T-helper 2 cell treated with Interferon-gamma antibody and Interleukin-4, amounts not matched to agents 100 ng/mL and 5 ng/mL, for 36 hours (primary cell): Measurements from ENCODE around the gene CNTN2. TPM values are rescaled to one million over a fixed set of nuclear protein-coding genes. Genes with fewer than 3 reads are reported as not detected.

Experiments used
- intact Hi-C: fragments of 100-400 bp; cut with micrococcal nuclease; formaldehyde crosslinking; loops from one replicate; pipeline ENCODE4 v1.15.1; 2023
- total RNA-seq: library from RNA; stranded (reverse); gene quantifications from 2 replicates; pipeline ENCODE4 v1.2.3, GENCODE V29; 2022

The CNTN2 gene
- total RNA-seq, 1 donor from 2014 or later = not detected

DNA sequence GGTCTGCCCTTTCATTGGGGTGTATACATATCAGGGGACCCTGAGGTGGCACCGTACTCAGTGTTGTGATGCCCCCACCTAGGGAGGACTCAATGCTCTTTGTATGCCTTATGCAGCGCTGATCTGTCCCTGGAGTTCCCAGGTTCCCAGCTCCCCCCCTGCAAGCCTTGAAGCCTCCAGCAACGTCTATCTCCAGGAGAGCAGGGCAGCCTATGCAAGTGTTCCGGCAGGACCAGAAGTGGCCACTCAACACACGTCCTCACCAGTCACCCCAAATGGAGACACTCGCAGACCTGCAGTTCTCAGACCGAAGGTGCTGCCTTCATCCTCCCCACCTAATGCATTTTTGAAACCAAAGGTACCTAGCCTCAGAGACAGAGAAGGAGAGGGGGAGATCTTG, 25.2 kb upstream of the CNTN2 start:
- intact Hi-C loops = no loop called here

DNA sequence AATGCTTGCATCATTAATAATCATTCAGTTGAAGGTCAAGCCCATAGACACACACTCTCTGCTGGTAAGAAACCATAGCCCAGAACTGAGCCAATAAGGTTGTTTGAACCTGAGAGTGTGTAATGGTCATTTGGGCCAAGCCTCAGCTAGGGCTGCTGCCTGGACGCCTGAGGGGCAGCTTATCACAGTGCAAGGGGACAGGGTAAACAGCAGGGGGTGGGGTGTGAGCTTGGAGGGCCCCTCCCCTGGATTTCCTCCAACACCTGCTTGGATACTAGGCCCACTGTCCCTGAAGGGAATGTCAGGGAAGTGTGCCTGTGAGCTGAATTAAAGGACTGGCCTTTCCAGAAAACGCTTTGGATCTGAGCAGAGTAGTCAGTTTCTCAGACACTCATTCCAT, 24.6 kb upstream of the CNTN2 start:
- intact Hi-C loops = no loop called here

DNA sequence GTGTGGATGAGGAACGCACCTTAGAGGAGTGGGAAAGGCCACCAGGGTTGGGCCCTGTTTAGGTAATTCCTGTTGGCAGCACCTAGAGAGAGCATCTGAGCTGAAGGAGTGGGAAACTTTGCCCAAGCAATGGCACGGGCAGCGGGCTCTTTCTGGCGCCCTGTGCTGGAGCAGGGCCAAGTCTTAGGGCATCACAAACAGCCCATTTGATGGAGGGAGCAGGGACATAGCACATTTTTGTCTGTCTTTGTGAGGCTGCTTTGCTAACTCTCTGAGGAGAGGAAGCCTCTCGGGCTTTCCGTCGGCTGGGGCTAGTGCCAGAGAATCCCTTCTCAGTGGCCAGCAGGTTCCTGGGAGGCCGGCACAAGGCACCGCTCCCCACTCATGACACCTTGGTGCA, 22.5 kb upstream of the CNTN2 start:
- intact Hi-C loops = no loop called here

DNA sequence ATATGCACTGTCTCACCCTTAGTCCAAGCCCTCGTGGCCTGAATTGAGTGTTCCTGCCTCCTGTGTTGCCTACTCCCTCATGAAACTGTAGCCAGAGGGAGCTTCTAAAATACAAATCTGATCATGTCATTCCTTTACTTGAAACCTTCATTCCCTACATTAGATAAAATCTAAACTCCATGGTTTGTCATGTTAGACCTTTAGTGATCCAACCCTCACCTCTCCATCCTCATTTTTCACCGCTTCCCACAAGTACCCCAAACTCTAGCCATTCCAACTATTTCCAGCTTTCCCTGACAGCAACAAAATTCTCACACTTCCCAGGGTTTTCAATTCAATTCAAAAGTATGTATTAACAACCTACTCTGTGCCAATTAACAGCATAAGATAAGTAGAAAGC, 18.3 kb upstream of the CNTN2 start:
- intact Hi-C loops = no loop called here

DNA sequence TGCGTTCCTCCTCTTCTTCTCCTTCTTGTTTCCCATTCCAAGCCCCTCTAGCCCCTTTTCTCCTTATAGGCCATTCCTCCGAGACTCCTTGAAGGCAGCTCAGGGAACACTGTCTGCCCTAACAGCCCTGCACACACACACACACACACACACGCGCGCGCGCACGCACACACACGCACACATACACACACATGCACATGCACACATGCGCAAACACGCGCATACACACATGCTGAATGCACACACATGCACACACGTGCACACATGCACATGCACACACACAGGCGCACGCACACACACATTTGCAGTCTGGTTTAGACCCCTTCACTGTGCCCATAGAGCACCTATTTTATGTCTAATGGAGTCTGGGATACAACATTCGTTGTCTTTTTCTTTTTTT, 17.8 kb upstream of the CNTN2 start:
- intact Hi-C loops = no loop called here

DNA sequence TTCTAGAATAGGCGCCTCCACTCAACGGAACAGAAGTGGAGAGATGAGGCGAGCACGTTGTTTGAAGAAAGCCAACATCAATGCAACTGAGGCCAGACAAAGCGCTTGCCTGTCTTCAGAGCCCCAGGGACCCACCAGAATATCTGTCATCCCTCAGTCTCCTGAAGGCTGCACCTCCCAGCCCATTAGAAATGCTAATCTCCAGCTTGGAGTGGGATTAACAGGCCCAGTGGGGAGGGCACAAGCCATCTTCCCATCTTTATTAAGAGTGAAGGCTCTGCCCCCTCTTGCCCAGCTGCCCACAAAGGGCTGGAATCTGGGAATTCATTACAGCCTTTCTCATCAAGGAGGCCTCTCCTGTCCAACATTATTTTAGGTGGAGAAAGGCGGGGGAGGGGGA, 16.8 kb upstream of the CNTN2 start:
- intact Hi-C loops = no loop called here

DNA sequence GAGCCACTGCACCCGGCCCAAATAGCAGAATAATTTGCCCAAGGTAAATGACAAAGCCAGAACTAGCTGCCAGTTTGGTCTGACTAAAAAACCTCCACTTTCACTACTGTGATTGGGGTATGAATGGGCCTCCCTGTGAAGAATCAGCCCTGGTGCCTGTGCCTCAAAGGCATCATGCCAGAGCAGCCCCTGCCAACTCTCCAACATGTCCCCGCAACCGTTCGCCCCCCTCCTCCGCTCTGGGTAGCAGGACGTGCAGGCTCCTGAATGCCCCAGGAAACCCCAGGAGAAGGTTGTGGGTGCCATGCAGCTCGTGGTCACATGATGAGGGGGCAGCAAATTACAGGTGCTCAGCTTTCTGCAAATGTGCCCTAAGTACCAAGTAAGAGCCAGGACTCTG, 14.6 kb upstream of the CNTN2 start:
- intact Hi-C loops = no loop called here

DNA sequence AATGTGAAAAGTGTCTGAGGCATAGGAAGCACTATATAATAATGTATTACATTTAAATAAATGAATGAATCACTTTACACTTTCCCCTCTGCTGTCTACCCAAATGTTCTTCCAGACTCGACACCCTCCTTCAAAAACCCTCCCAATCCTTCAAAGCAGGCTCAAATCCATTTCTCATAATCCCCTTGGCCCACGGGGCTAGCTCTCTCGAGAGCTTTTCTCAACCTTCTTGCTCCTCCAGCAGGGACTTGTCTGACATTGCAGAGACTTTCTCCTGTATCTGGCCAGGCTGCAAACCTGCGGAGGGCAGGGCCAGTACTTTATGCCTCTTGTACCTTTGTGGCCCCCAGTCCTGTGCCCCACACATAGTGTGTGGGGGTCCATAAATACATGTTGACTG, 14.1 kb upstream of the CNTN2 start:
- intact Hi-C loops = no loop called here

DNA sequence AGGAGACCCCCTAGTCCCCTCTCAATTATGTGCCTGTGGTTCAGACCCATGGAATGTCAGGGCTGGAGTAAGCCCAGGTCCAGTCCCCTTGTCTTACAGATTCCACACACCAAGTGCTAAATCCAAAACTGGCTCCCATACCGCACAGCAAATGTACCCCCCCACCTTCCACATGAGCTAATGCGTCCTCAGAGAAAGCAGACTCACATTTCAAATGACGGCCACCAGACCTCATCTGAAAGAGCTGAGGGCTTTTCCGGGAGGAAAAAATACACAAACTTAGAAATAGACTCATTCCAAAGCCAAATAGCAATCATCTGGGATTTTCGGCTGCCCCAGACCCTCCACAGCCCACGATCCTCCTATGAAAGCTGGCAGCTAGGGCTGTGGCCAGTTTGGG, 12.8 kb upstream of the CNTN2 start:
- intact Hi-C loops = no loop called here

DNA sequence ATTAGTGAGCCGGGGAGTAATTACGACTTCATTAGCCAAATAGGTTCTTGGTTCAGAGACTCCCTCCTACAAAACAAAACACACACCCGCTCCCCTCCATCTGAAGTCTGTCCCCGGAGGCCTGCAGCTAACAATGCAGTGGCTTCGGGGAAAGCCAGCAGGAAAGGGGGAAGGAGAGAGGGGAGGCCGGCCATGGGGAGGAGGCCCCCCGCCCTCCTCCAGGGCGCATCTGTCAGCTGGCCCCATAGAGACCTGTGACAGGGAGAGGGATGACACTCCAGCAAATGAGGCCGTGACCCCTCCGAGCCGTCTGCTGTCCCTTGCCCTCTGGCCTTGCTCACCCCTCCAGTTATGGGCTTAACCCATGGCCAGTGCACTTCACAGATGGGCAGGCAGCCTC, 12.1 kb upstream of the CNTN2 start:
- intact Hi-C loops = no loop called here

DNA sequence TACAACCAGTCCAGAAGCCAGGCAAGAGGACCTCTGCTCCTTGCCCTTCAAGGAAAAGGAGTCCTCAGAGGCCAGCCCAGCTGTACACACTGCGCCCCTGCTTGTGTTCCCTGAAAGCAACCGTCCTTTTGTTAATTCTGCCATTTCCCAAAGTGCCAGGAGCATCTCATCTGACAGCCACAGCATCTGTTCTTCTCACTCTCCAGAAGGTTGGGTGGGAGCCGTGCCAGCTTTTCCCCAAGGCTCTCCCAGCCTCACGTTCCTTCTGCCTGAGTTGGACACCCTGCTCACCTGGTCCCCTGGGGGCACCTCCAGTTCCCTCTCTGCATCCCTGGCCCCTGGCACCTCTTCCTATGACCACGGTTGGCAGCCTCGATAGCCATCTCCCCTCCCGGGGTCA, 10.5 kb upstream of the CNTN2 start:
- intact Hi-C loops = no loop called here

DNA sequence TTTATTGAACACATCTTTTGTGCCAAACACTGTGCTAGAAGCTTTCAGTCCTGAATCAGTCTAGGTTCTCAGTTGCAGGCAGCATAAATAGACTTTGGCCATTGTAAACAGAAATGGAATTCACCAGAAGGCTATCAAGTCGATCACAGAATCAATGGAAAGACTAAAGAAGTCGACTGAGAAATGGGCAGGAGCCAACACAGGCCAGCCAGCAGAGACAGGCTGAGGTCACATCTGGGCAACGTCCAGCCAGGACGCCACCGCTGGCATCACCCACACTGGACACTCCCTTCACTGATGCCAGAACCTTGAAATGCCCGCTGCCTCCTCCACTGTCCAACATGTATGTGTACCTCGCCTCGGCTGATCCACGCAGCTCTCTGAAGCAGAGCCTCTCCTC, 5.5 kb upstream of the CNTN2 start:
- intact Hi-C loops = no loop called here

DNA sequence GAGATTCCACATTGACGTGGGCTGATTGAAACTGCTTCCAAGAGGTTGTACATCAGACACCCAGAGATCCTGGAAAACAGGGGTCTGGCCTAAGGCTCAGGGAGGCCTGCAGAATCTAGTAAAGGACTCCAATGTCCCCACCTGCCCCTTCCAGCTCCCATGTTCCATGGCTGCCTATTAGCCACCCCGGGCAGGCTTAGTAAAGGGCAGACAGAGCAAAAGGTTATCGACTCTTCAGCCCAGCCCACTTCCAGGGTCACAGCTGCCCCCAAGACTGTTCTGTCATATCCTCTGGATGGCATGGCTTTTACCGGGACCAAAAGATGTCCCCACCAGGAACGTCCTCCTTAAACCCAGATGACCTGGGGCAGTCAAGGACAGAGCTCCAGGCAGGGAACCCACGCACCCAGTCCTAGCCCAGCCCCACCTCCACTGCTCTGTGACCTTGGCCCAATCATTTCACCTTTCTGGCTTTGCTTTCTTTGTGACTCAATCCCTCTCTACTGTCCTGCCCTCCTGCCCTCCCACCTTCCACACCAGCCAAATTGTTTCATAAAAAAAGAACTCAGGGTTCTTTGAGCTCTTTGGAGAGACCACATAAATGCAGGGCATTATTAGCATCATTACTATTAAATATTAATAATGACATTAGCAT, 4.8 kb upstream of the CNTN2 start:
- intact Hi-C loops = no loop called here

DNA sequence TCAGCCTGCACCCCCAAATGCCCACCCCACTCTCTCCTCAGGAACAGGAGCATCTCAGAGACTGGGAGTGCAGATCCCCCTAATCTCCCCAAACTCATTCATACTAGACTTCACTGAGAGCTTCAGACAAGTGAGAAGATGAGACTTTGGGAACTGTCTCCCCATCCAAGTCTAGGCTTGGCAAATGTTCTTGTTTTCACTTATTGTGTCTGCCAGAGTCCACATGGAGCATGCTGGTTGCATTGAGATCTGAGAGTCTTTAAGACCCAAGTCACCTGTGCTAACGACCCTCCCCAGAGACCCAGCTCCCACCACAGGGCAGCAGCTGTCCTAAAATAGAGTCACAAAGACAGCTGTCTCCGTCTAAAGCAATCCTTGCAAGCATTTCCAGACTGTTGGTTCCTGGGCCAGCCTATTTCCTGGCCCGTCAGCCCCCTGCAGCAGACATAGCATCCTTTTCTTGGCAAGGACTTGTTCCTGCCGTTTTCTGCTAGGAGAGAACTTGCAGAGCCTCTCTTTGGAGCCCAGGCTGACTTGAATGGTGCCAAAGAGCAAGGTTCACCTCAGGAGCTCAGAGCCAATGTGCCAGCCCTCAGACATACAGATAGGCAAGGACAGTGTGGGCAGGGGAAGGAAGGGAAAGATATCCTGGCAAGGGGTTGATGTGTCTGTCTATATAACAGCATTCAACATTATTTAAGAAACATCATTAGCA, 1.9 kb upstream of the CNTN2 start:
- intact Hi-C loops = no loop called here

DNA sequence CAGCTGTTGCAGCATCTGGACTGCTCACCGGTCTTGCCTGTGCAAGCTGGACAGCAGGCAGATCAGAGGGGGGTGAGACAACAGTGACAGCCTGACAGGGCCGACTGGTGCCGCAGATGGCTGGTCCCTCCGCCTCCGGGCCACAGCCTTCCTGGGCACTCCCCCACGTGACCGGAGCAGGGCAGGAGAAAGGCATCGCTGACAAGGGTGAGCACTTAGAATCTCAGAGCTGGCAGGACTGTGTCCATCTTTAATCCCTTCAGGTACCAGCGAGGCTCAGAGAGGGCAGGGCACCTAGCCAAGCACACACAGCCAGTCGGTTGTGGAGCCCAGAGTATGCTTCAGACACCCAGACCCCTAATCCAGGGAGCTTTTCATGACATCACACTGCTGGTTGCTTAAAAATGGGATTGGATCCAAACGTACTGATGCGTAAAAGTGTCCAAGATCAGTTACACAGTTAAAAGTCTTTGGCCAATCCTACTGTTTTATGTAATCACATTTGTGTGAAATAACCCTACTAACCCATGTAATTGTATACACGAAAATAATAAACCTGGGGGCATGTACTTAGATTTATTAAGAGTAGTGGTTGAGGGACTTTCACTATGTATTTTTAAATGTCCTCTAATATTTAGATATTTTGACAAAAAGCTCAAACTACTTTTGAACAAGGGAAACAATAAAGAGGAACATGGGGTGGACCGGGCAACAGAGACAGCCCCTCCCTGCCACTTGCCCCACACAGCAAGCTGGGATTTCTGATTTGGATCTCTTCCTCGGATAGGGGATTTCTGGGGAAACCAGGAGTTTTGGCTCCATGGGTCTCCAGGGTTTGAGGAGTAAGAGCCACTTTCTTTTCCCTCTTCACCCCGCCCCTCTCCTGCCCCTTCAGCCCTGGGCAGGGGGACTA, 758 bp upstream of the CNTN2 start:
- intact Hi-C loops = no loop called here

DNA sequence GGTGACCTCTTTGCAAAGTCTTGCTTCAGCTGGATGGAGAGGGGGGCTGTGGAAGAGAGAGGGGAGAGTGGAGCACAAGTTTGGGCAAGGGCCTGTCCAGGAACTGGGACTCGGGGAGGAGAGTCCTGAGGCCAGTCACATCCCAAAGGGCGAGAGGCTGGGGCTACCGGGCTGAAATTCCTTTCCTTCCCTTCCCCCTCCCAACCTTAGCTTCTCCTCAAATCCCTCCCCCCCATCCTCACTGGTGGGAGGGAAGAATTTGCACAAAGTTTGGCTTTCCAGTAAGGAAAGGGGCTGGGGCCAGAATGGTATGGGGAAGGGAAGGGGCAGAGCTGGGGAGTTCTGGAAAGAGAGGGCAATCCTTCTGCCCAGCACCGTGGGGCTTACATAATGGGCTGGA, 854 bp downstream of the CNTN2 start:
- intact Hi-C loops = no loop called here

DNA sequence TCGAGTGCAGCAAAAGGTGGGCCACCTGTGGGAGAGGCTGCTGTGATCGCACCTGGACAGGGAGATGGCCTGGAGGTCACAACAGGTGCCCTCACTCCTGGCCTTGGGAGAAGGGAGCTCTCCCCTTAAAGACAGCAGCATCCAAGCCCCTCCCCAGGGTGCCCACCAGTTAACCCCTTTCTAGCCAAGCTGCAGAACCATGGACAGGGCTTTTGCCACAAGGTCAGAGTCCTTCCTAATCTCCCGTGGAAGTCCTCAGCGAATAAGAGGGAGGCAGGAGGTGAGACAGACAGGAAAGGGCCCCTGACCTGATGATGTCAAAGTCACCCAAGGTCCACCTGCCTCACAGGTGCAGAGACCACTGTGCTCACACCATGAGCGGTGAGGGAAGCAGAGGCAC, 1.7 kb downstream of the CNTN2 start:
- intact Hi-C loops = no loop called here

DNA sequence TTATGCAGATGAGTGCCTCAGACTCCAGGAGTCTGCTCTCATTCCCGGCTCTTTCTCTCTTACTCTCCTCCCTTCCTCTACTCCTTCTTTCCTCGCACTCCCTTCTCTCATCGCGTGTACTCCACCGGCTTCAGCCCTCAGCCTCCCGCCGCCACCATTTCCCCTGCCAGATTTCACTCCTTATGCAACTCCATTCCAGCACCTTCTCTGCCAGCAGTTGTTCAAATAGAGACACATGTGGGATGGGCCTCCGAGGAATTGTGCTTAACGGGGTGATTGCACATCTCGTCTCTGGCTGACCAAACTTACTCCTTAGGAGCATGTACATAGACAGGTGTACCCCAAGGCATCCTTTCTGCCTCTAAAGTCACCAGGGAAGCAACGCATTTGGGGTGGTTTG, 2.1 kb downstream of the CNTN2 start:
- intact Hi-C loops = no loop called here

DNA sequence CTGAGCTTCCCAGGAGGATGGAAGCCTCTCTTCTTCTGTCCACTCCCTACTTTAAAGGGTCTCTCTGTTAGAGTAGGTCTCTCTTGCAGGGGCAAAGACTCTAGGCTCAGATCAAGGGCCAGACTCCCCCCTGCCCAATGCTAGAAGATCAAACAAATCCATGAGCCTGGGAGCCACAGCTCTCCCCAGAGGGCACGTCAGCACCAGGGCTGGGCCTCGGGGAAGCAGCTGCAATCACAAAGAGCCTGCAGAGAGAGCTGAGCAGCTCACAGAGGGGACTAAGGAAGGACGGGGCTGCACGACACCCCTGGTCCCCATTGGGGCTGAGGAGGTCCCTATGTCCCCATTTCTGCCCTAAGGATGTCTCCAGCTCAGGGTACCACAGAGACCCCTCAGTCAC, 3.9 kb downstream of the CNTN2 start:
- intact Hi-C loops = no loop called here

DNA sequence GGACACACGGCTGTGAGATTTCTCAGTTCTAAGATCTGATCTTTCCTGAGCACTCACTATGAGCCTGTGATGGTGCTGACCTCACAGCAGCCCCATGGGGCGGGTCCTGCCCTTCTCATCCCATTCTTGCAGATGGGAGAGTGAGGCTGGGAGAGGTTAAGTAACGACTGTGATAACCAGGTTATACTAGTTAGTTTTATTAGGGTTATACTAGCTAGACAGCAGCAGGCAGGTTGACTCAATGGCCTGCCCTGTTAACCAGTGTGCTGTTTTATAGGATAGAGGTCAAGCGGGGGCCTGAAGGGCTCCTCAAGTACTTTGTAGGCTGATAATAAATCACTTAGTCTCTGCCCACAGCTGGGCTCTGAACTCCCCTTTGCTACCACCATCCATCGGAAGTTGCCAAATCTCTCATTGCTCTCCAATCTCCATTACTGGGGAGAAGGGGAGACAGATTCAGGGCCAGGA, 4.8 kb downstream of the CNTN2 start:
- intact Hi-C loops = no loop called here

DNA sequence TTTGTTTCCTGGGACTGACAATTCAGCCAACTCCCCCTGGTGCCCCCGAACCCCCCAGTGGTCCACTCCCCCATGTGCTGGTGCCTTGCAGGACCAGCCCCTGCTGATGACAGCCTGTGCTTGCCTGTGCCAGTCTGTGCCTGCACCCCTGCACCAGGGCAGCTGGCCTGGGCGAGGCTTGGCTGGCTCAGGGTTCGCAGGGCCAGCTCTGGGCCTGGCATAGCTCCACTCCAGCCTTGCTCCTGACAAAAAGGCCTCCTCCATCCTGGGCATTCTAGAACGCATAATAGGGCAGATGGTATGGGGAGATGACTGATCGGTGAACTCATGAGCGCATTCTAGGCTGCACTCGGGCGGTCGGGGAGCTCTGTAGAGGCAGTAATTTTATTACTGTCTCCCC, 5.4 kb downstream of the CNTN2 start:
- intact Hi-C loops = no loop called here

DNA sequence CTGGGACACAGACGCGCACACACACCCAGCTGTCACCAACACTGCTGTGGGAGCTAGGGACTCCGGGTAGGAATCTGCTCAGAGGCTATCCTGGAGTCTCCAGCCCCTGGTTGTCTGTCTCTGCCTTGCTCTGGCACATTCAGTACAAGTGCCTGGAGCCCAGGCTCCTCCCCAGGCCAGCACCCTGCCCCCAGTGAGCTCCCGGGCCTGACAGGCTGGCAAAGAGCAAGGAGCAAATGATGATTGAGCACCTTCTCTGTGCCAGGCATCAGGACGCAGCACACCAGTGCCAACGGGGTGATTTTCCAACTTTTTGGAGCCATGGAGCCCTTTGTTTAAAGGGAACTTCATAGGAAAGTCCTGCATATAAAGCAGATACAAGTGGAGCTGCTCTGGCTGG, 6.5 kb downstream of the CNTN2 start:
- intact Hi-C loops = no loop called here
